Measurements from ENCODE around the gene ADGRB3. TPM values are rescaled to one million over a fixed set of nuclear protein-coding genes. Genes with fewer than 3 reads are reported as not detected.

Gene ADGRB3
- total RNA-seq, 6 donors from 2014 or later: 1.1 to 7.3 (median 3.0) TPM

GRCh38 chr6:68628161-68628560, 6.9 kb upstream of the ADGRB3 start:
- 66 to 70% methylated on average over 2 of the region's 2 CpGs for WGBS, 2 donors
- Histone ChIP-seq H3K4me1 (no peaks in the 10 kb centered on the region), H3K27ac (no peak overlapping the region), H3K27me3 (no peaks in the 10 kb centered on the region), H3K36me3 (no peaks in the 10 kb centered on the region), H3K4me3 (no peak overlapping the region), H3K9me3 (no peaks in the 10 kb centered on the region)
- TF ChIP-seq POLR2AphosphoS5 (IDR thresholded peaks at IDR 0.05): no peak
- TF ChIP-seq CTCF (IDR thresholded peaks at IDR 0.05): no peak
- no peak for TF ChIP-seq POLR2A (IDR thresholded peaks at IDR 0.05)
- TF ChIP-seq EP300 (IDR thresholded peaks at IDR 0.05): no peak
- ATAC-seq (ENCODE audit: low FRiP score in 2 of 2) (no peak), DNase-seq (no peak)

- ATAC-seq (ENCODE audit: low FRiP score in 2 of 2) (no peak), DNase-seq (no peak)
- H3K4me3 ChIP-seq: no peak overlapping the region
- H3K27ac ChIP-seq: peak overlapping the region in 1 of 4 donors; percentile 80
- TF ChIP-seq POLR2A (IDR thresholded peaks at IDR 0.05) (no peak), CTCF (IDR thresholded peaks at IDR 0.05) (no peak), POLR2AphosphoS5 (IDR thresholded peaks at IDR 0.05) (no peak), EP300 (IDR thresholded peaks at IDR 0.05) (no peak)
- H3K27me3 ChIP-seq: no peaks in the 10 kb centered on the region
- H3K9me3 ChIP-seq: no peaks in the 10 kb centered on the region
- WGBS, 2 donors: 63 to 64% methylated on average over 3 of the region's 3 CpGs
- no peaks in the 10 kb centered on the region for H3K36me3 ChIP-seq
- H3K4me1 ChIP-seq: peaks cover 6 to 20% (median 9%) of the 10 kb centered on the region in 4 donors
Observed at GRCh38 chr6:68632734-68633133, 2.3 kb upstream of the ADGRB3 start.

- Histone ChIP-seq H3K9me3 (no peaks in the 10 kb centered on the region), H3K4me1 (peaks cover 6 to 20% (median 9%) of the 10 kb centered on the region in 4 donors), H3K4me3 (peak overlapping the region in 3 of 4 donors; percentile 55 to 77 (median 64)), H3K27me3 (no peaks in the 10 kb centered on the region), H3K36me3 (no peaks in the 10 kb centered on the region), H3K27ac (peak overlapping the region in 1 of 4 donors; percentile 80)
- WGBS, 2 donors: 35 to 41% methylated on average over 9 of the region's 9 CpGs
- DNase-seq (no peak), ATAC-seq (ENCODE audit: low FRiP score in 2 of 2) (no peak)
- no peak for TF ChIP-seq EP300 (IDR thresholded peaks at IDR 0.05)
- TF ChIP-seq POLR2AphosphoS5 (IDR thresholded peaks at IDR 0.05): no peak
- no peak for TF ChIP-seq CTCF (IDR thresholded peaks at IDR 0.05)
- TF ChIP-seq POLR2A (IDR thresholded peaks at IDR 0.05): no peak
Observed at GRCh38 chr6:68633281-68633971, 1.7 kb upstream of the ADGRB3 start.

- TF ChIP-seq EP300 (IDR thresholded peaks at IDR 0.05) (no peak), POLR2A (IDR thresholded peaks at IDR 0.05) (no peak)
- peak overlapping the region; percentile 55 to 82 (median 70) for H3K4me3 ChIP-seq
- ATAC-seq (ENCODE audit: low FRiP score in 2 of 2) (no peak), DNase-seq (peak in 1 of 2 donors; percentile 37)
- no peaks in the 10 kb centered on the region for H3K27me3 ChIP-seq
- H3K27ac ChIP-seq: peak overlapping the region; percentile 61 to 80 (median 74)
- WGBS, 2 donors: 4% methylated on average over 23 of the region's 23 CpGs
- peaks cover 6 to 20% (median 9%) of the 10 kb centered on the region in 4 donors for H3K4me1 ChIP-seq
- H3K9me3 ChIP-seq: no peaks in the 10 kb centered on the region
- no peaks in the 10 kb centered on the region for H3K36me3 ChIP-seq
Observed at GRCh38 chr6:68633972-68634725, 933 bp upstream of the ADGRB3 start.

- Histone ChIP-seq H3K9me3 (no peaks in the 10 kb centered on the region), H3K27me3 (no peaks in the 10 kb centered on the region), H3K27ac (peak overlapping the region; percentile 58 to 72 (median 64)), H3K4me1 (peaks cover 6 to 20% (median 9%) of the 10 kb centered on the region in 4 donors), H3K4me3 (peak overlapping the region; percentile 55 to 77 (median 60)), H3K36me3 (no peaks in the 10 kb centered on the region)
- no peak for ATAC-seq (ENCODE audit: low FRiP score in 2 of 2)
- DNase-seq: no peak
- TF ChIP-seq CTCF (IDR thresholded peaks at IDR 0.05) (no peak), POLR2A (IDR thresholded peaks at IDR 0.05) (no peak), EP300 (IDR thresholded peaks at IDR 0.05) (no peak), POLR2AphosphoS5 (IDR thresholded peaks at IDR 0.05) (no peak)
- WGBS, 2 donors: 0 to 2% methylated on average over 15 of the region's 15 CpGs
Observed at GRCh38 chr6:68635412-68635705, 277 bp downstream of the ADGRB3 start.

Measured in upper lobe of left lung (tissue), 6 donors.